Raji (cell line): Measurements from ENCODE around the gene RADIL.

Source experiments
- POLR2A ChIP-seq: IDR thresholded peaks from 2 replicates; pipeline ENCODE4 v1.6.1; 2011; ENCODE audit warnings: low read depth, low read length, control low read depth; ENCODE audit not compliant: insufficient read depth

RADIL gene, protein sequence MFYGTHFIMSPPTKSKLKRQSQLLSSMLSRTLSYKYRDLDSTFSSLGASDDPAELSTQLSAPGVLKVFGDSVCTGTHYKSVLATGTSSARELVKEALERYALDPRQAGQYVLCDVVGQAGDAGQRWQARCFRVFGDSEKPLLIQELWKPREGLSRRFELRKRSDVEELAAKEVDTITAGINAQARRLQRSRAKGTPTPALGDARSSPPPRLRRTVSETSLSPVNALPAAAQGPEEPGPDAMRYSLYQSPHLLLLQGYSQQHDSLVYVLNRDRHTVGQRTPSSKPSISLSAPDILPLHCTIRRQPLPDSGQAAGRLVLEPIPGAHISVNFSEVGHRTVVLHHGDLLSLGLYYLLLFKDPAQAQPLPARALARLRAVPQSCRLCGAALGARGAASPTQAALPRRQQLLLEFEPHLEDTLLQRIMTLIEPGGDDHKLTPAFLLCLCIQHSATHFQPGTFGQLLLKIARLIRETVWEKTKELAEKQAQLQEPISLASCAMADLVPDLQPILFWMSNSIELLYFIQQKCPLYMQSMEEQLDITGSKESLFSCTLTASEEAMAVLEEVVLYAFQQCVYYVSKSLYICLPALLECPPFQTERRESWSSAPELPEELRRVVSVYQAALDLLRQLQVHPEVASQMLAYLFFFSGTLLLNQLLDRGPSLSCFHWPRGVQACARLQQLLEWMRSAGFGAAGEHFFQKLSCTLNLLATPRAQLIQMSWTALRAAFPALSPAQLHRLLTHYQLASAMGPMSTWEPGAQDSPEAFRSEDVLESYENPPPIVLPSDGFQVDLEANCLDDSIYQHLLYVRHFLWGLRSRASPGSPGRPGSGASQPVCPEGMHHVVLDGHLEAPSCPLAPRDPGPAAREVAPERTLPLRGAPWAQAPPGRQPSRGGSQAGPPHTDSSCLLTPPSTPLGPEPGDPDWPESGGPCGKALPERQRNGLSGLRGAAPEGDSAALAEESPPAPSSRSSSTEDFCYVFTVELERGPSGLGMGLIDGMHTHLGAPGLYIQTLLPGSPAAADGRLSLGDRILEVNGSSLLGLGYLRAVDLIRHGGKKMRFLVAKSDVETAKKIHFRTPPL

DNA sequence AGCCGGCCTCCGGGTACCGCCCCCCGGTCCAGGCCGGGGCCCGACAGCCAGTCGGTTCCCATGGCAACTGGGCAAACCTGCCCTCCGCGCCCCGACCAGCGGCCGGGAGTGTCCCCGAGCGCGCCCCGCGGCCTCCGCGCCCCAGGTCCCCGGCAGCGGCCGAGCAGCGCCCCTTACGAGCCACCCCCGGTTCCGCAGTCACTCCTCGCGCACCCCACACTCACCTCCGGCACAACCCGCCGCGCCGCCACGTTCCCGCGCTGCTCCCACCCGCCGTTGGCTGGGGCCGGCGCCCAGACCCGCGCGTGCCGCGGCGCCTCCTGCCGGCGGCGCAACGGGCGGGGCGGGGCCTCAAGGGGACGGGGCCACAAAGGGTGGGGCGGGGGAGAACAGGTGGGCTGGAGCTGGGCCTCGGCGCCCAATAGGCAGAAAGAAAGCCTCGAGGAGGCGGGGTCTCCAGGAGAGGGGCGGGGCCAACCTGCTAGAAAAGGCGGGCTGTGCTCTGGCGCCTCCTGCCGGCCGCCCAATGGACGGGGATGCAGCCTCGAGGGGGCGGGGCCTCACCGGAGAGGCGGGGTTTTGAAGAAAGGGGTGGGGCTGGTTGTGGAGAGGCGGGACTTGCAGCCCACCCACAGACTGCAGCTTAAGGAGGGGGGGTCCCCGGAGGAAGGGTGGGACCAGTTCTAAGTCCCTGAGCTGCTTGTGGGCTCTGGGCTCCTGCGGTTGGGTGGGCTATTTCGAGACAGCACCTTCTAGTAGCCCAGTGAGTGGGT, at the start of gene RADIL:
TSS of gene RADIL (minus strand) at position 345 of the 773 bp plus-strand sequence. CDS start 5,577 bp downstream, outside the sequence.
- no peak for TF ChIP-seq POLR2A

DNA sequence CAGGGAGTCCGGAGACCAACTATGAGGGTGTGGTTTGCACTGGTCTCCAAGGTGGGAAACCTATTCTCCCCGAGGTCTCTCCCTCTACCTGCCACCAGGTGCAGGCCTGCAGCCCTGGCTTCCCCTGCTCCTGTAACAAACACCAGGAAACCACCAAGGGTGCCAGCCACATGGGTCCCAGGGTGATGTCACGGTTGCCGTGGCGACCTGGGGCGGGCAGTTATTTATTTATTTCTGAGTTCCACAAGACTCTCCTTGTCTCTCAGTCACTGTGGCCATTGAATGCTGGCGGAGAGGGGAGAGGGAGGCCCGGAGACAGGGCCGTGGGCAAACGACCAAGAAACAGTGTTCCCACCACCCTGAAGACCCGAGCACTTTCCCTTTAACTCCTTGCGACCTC, 48.4 kb upstream of the RADIL start:
- no peak for TF ChIP-seq POLR2A

DNA sequence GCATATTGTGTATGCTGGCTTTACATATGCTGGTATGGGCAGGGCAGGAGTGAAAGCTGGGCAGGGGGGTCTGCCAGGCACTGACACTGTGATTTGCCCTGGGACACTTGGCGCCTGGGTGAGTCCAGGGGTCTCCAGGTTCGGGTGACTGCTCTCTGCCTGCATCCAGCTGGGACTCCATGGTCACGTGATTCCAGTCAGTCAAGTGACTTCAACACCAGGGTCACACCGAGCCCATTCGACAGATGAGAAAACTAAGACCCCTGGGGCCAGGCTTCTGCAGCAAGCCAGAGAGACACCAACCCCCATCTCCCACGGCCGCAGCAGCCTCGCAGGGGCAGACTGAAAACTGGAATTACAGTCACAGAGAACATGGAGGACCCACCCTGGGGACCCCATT, 45.5 kb upstream of the RADIL start:
- TF ChIP-seq POLR2A: no peak

DNA sequence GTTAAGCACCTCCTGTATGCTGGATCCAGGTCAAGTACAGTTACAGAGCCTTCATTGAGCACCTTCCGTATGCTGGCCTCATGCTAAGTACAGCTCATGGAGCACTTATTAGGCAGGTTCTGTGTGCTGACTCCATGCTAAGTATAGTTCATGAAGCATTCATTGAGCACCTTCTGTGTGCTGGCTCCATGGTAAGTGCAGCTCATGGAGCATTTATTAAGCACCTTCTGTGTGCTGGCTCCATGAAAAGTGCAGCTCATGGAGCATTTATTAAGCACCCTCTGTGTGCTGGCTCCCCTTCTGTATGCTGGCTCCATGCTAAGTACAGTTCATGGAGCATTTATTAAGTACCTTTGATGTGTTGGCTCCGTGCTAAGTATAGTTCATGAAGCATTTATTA, 44.9 kb upstream of the RADIL start:
- no peak for TF ChIP-seq POLR2A

DNA sequence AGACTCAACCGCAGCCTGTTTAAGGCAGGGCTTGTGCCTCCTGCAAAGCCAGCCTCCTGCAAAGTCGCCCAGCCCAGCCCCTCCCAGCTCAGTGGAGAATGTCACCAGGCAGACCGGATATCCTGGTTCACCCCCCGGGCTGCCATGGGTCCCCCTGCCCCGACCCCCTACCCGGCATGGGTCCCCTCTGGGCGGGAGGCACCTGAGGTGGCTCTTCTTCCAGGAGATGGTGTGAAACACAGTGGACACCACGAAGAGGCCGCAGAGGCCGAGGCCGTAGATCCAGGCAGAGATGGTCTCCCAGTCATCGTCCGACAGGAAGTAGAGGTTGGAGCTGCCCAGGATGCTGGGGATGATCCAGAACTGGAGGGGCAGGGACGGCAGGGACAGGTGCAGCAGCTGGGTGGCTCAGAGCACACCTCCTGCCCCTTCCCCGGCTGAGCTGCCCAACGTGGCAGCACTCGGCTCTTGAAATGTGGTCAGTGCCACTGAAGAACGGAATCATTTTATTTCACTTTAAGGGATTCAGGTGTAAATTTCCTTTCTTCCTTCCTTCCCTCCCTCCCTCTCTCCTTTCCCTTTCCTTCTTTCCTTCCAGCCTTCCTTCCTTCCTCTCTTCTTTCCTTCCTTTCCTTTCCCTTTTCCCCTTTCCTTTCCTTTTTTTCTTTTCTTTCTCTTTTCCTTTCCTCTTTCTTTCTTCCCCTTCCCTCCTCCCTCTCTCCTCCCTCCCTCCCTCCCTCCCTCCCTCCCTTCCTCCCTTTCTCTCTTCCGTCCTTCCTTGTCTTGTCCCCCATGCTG, 36.7 kb upstream of the RADIL start:
- no peak for TF ChIP-seq POLR2A

DNA sequence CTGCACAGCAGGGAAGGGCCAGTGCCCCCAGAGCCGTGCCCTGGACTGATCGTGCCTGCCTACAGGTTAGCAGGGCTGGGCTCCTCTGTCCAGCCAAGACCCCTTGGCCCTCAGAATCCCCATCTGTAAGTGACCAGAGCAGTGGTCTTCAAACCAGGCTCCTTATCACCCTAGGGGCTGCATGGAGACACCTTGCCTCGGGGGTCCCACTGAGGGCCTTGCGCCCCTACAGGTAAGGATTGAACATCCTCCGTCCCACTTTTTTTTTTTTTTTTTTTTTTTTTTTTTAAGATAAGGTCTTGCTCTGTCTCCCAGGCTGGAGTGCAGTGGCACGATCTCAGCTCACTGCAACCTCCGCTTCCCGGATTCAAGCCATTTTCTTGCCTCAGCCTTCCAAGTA, 32.6 kb upstream of the RADIL start:
- TF ChIP-seq POLR2A: no peak

DNA sequence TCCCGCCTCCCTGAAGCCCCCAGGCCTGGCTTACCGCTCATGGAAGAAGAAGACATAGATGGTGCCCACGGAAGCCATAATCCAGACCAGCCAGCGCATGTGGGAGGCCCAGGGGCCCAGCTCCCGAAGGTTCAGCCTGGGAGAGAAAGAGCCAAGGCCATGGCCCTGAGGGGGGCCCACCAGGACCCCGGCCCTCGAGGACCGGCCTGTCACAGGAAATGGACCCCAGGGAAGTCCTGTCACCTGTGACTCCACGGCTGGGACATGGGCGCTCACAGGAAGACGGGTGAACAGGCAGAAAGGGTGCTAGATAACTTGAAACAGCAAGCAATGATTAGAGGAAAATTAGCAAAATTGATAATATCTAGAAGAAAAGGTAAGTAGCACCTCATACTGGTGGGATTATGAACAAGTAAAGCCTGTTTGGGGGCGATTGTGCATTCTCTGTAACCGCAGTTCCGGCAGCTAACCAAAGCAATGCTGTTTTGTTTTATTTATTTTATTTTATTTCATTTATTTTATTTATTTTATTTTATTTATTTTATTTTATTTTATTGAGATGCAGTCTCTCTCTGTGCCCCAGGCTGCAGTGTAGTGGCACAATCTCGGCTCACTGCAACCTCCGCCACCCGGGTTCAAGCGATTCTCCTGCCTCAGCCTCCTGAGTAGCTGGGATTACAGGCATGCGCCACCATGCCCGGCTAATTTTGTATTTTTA, 27.8 kb upstream of the RADIL start:
- TF ChIP-seq POLR2A: no peak

DNA sequence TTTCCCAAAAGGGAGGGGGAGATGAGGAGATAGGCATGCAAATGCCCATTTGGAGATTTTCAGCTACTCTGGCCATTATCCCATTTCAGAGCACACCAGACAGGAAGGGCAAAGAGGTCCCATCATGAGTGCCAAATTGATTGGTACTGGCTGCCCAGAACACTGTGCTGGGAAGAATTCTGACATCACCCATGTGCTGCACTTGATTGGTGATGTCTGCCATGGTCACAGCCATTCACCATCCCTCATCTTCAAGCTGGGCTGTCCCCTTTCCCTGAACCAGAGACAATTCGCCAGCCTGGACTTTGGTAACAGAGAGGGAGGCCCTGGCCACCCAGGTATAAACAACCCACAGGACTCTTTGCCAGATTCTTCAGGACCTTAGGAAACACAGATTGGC, 23.2 kb upstream of the RADIL start:
- TF ChIP-seq POLR2A: no peak

DNA sequence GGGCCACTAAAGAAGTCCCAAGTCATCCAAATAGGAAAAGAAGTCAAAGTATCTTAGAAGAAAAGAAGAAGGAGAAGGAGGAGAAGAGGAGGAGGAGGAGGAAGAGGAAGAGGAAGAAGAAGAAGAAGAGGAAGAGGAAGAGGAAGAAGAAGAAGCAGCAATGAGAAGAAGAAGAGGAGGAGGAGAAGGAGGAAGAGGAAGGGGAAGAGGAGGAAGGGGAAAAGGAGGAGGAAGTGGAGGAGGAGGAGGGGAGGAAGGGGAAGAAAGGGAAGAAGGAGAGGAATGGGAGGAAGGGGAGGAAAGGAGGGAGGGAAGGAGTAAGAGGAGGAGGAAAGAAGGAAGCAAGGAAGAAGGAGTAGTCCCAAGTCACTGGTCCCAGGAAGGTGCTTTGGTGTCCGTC, 21.7 kb upstream of the RADIL start:
- TF ChIP-seq POLR2A: no peak

DNA sequence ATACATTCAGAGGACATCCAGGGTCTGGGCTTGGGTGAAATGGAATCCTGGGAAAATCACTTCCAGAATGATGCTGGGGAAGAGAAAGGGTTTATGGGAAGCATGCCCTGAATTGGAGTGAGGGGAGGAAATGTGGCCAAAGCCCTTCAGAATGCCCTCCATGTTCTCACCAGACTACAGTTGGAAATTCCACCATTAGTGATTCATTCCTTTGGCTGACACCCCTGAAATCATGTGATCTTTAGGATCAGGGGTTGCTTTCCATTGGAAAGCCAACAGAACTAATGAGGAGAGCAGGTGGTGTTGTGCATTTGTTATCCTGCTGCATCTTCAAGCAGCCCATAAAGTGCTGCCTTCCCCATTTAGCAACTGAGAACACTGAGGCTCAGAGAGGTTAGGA, 20.8 kb upstream of the RADIL start:
- no peak for TF ChIP-seq POLR2A

DNA sequence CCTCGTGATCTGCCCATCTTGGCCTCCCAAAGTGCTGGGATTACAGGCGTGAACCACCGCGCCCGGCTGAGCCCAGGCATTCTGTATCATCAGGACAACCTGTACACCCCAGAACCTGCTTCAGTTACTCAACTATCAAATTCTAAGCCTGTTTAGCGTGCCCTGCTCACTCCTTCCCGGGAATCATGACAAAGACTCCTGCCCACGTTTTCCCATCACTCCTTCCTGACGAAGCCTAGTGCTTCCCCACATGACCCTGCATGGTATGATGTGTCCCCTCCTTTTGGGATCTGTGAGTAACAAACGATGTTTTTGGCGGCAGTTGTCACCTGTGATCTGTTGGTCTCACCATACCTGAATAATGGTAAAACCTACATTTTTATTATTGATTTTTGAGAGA, 12.2 kb upstream of the RADIL start:
- TF ChIP-seq POLR2A: no peak

DNA sequence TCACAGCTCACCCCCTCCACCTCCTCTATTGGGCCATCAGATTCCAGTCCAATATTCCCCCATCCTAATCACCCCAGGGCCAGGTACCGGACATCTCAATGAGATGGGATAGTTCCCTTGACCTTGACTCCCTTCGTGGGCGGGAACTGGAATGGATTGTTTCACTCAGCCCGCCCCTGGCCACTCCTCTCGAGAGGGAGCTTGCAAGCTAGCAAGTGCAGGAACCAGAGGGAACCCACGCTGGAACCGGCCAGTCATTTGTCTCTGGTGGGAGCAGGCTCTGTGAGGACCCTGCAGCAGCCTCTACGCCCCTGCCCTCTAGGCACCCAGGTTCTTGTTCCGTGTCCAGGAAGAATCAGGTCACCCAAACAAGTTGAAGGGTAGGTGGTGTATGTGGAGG, 11.0 kb upstream of the RADIL start:
- no peak for TF ChIP-seq POLR2A

DNA sequence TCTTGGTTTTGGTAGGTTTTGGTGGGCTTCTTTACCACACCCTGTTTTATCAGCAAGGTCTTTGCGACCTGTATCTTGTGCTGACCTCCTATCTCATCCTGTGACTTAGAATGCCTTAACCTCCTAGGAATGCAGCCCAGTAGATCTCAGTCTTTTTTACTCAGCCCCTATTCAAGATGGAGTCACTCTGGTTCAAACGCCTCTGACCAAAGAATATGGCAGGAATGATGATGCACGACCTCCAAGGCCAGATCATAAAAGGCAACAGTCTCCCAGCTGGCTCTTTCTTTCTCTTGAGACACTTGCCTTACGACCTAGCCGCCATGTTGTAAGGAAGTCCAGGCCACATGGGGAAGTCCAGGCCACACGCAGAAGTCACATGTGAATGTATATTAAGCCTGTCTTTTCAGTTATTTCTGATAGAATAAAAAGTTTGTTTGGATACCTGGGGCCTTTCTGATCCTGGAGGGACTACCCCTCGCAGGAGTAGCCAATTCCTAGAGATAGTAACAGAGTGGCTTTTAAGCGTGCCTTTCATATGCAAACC, 10.5 kb upstream of the RADIL start:
- TF ChIP-seq POLR2A: no peak
